Measurements from ENCODE around the gene CPLX1.
"Not testable (repeated sequence)": the region's sequence is repeated elsewhere in the genome, so short reads cannot be mapped to it uniquely, and the experiment has no call there.

The CPLX1 gene

GRCh38 chr4:776743-777441 lies 49.0 kb downstream of the CPLX1 start:
- DNase-seq (ENCODE audit: low read depth), result no peak

- DNase-seq (ENCODE audit: low read depth), result not testable (repeated sequence)
Observed at GRCh38 chr4:775485-775884, 50.4 kb downstream of the CPLX1 start.

- not testable (repeated sequence) for DNase-seq (ENCODE audit: low read depth)
Observed at GRCh38 chr4:774419-775092, 51.4 kb downstream of the CPLX1 start.

- DNase-seq (ENCODE audit: low read depth), result no peak
Observed at GRCh38 chr4:773214-773613, 52.7 kb downstream of the CPLX1 start.

DNA sequence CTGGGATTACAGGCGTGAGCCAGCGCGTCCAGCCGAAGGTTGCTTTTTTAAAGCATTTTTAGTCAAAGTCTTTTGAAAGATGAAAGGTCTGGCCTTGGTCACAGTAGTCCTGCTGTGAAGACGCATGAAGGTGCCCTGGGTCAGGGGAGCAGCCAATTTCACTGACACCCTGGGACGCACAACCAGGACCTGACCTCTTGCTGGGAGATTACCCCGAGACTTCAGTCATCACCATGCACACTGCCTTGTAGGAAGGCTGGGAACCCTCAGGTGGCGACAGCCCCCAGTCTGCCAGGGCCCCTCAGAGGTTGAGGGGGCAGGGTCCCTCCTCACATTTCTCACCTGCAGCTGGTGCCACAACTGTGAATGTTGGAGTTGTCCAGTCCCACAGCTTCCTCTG lies 53.2 kb downstream of the CPLX1 start:
- no peak for DNase-seq (ENCODE audit: low read depth)

DNA sequence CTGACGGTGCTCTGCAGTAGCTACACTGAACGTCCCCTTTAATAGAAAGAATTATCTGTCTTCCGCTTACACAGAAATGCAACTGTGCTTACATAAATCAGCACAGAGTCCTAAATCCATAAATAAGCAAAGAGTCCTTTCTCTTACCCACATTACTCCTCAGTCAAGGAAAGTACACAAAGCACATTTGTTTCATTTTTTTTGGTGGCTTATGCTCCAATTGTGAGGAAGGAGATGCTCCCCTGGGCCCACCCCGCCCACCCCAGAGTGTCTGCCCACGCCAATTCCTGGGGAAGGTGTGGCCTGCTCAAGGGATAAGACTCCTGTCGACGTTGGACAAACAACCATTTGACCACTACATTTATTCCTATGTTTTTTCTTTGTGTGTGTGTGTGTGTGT lies 53.8 kb downstream of the CPLX1 start:
- no peak for DNase-seq (ENCODE audit: low read depth)

DNA sequence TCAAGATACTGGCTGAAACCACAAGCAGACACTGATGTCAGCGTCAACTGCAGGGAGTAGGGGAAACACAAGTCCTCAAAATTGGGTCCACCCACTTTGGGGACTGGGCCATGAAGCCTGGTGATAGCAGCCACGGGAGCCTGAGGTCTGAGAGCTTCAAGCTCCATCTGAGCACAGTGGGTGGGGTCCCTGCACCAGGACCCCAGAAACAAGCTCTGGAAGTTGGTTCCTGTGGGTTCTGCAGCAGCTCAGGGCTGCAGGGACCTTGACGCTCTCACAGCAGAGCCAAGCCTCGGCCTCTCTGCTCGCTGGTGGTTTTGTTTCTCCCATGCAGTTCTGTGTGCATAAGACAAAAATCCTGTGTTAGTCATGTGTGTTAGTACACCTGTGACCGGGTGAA lies 54.5 kb downstream of the CPLX1 start:
- DNase-seq (ENCODE audit: low read depth), result no peak

DNA sequence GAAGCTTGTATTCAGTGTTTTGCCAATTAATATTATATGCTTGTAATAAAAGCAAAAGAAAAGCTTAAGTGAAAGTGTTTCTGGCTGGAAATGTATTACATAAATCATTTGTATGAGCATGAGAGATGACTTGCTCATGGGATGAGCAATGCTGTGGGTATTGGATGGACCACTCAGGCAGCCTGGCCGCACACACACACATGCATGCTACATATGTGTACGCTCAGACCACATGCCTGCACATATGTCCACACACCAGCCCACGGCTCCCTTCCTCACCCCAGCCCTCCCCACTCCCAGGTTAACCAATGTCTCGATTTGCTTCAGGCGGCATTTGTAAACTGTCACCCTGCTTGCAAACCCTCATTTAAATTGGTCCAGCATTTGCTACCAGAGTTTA lies 55.9 kb downstream of the CPLX1 start:
- peak; percentile 9 for DNase-seq (ENCODE audit: low read depth)

GRCh38 chr4:769511-769910 lies 56.4 kb downstream of the CPLX1 start:
- DNase-seq (ENCODE audit: low read depth), result no peak

DNA sequence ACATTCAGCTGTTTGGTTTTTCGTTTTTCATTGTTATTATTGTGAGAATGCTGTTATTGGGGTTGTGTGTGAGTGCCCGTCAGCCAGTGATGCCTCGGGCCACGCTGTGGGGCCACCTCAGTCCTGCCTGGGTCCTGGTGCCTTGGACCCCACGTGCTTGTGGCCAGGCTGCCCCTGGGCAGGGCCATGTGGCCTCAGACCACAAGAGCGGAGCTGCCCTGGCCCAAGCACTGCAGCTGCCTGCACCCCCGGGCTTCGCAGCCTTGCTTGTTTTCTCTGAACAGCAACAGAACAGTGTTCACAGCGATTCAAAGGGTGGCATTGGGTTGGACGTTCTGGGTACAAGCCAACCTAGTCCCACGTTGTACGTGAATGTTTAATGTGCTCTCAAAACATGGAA lies 56.9 kb downstream of the CPLX1 start:
- DNase-seq (ENCODE audit: low read depth), result no peak

- DNase-seq (ENCODE audit: low read depth), result no peak
Observed at GRCh38 chr4:768076-768475, 57.9 kb downstream of the CPLX1 start.

DNA sequence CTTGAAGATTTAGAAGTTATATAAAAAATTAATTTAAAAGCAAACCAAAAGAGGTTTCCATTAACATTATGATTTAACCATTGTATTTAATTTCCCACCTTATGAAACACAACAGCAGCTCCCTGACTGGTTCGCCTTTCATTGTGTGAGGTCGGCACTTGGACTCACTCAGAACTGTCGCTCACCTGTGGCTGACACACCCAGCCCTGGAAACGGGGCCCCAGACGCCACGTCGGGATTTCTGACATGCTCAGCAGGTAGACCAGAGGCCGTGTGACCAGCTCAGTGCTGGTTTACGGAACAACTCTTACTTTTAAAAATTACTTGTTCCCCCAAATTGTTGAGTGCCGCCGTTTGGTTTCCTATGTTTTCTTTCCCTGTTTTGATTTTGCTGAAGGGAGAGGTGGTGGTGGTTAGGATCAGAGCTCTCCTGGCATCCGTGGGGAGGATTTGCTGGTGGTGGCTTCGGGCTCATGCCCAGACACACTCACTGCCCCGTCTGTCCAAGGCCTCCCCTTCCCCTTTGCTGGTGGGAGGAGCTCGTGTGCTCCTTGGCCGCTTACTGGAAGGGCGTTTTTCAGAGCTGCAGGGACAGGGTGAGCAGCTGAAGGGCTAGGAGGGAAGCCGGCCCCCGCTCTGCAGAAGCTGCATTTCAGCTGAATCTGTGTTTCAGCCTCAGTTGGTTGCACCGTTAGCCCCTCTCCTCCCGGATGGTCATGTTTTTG lies 59.2 kb downstream of the CPLX1 start:
- no peak for DNase-seq (ENCODE audit: low read depth)

GRCh38 chr4:766152-766515 lies 59.8 kb downstream of the CPLX1 start:
- DNase-seq (ENCODE audit: low read depth), result peak; percentile 43

DNA sequence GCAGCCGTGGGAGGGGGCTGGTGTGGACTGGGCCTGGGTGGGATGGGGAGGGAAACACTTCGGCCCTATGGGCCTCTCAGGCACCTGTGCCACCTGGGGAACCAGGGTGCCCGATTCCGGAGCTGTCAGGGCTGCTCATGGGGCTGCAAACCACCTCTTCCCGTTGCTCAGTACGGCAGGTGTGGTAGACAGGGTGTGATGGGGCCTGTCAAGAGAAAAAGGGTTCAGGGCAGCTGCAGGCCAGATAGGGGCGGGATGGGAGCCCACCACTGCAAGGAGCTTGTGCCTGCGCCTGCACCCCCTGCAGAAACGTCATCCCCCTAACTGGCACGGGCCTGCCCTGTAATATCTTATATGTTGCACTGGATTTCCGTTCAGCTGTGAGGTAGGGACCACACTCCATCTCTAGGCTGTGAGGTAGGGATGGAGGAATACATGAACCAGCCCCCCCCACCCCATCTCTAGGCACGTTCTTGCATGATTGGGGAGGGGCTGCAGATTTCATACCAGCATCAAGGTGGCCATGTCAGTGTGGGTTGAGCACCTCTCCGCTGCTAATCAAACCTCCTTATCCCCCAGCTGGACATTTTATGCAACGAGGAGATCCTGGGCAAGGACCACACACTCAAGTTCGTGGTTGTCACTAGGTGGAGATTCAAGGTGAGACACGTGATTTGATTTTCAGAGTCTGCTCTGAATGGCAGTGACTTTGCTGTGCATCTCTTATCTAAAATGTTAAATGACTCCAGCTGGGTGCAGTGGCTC lies 61.3 kb downstream of the CPLX1 start:
- no peak for DNase-seq (ENCODE audit: low read depth)

- DNase-seq (ENCODE audit: low read depth), result no peak
Observed at GRCh38 chr4:763922-764321, 62.0 kb downstream of the CPLX1 start.

- DNase-seq (ENCODE audit: low read depth), result no peak
Observed at GRCh38 chr4:763191-763810, 62.6 kb downstream of the CPLX1 start.

DNA sequence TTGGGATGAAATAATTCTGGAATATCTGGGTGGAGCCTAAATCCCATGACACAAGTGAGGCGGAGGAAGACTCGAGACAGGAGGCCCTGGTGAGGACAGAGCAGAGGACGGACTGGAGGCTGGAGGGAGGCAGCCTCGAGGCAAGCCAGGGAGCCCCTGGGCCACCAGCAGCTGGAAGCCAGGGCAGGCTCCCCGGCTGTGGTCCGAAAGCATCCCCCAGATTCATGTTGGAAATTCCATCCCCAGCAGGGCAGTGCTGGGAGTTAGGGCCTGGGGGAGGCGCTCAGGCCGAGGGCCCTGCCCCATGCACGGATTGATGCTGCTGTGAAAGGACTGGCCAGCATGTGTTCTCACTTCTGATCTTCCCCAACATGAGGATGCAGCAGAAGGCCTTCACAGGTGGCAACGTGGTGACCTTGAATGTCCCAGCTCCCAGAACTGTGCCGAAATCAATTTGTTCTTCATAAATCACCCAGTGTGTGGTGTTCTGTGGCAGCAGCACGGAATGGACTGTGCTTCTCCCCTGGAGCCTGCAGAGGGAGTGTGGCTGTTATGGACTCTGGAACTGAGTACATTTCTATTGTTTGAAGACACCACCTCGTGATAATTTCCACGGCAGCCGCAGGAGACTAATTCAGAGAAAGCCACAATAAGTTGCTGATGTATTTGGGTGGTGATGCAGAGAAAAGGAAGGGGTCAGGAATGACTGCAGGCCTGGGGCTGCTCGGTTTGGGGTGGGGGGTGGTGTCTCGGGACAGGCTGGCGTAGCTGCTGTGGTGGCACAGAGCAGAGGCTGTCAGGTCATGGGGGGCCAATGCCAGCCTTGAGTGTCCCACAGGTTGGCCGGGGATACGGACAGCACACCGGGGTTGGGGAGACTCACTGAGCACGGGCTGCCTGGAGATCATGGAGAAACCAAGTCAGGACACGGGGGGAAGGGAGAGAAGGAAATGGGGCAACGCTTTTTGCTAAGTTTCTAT lies 63.4 kb downstream of the CPLX1 start:
- peak; percentile 34 for DNase-seq (ENCODE audit: low read depth)

GRCh38 chr4:761739-762138 lies 64.2 kb downstream of the CPLX1 start:
- no peak for DNase-seq (ENCODE audit: low read depth)

DNA sequence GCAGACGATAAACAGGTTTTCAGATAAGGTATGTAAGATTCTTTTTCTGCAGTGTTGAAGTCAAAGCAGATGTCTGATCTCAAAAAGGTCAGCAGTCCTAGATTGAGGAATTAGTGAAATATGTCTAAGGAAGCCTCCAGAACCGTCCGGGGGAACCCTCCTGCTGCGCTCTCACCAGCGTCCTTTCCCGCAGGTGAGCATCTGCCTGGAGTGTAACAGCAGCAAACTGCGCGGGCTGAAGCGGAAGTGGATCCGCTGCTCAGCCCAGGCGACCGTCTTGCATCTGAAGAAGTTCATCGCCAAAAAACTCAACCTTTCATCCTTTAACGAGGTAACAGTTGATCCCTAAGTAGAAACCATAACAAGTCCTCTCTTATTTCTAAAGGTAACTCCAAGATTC lies 64.8 kb downstream of the CPLX1 start:
- no peak for DNase-seq (ENCODE audit: low read depth)

GRCh38 chr4:760616-761015 lies 65.3 kb downstream of the CPLX1 start:
- DNase-seq (ENCODE audit: low read depth), result no peak

DNA sequence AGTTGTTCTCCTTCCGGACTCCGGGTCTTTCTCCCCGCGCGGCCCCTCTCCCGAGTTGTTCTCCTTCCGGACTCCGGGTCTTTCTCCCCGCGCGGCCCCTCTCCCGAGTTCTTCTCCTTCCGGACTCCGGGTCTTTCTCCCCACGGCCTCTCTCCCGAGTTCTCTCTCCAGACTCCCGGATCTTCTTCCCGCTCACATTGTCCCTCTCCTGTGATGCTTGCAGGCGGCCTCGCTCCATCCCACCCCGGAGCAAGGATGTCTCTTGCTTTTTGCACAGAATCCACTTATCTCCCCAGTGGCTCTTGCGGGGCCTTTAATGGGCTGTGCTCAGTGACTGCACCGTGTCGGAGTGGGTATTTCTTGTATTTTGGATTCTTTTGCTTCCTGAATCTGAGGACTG lies 66.1 kb downstream of the CPLX1 start:
- not testable (repeated sequence) for DNase-seq (ENCODE audit: low read depth)

Data from EH (cell line).